Sigmoid colon (tissue), 7 donors: ENCODE measurements around the gene ZNF462. TPM values are rescaled to one million over a fixed set of nuclear protein-coding genes. Genes with fewer than 3 reads are reported as not detected.
A peak's percentile ranks its signal among the peaks of the same experiment; 100 is the strongest.

Experiments used
- DNase-seq: peaks from one replicate; pipeline ENCODE4 v3.0.0-alpha.2; 2019
- H3K27ac ChIP-seq, 4 donors: fragments of 200-600 bp; sonication (generic); one replicate each; pipeline ENCODE4 v1.5.1; 2016 to 2019; ENCODE audit warnings: mild to moderate bottlenecking in 1 of 4
- H3K27me3 ChIP-seq, 3 donors: fragments of 200-600 bp; sonication (generic); one replicate each; pipeline ENCODE4 v1.5.1; 2019; ENCODE audit warnings: mild to moderate bottlenecking in 1 of 3
- H3K36me3 ChIP-seq, 4 donors: fragments of 200-600 bp; sonication (generic); one replicate each; pipeline ENCODE4 v1.5.1; 2016 to 2019
- H3K4me1 ChIP-seq, 4 donors: fragments of 200-600 bp; sonication (generic); one replicate each; pipeline ENCODE4 v1.5.1; 2017 to 2019
- H3K4me3 ChIP-seq, 4 donors: fragments of 200-600 bp; sonication (generic); one replicate each; pipeline ENCODE4 v1.5.1; 2017 to 2019; ENCODE audit warnings: mild to moderate bottlenecking in 2 of 4, moderate library complexity in 1 of 4
- H3K9me3 ChIP-seq, 4 donors: fragments of 200-600 bp in 3 of 4; sonication (generic) in 3 of 4; one replicate each; pipeline versions ENCODE4 v1.5.1 to v1.6.1; 2013 to 2019
- EP300 ChIP-seq, 4 donors: sonication (generic); formaldehyde crosslinking; IDR thresholded peaks; one replicate each; pipeline ENCODE4 v1.6.1; 2017; ENCODE audit warnings: antibody characterized with exemption in 4 of 4
- POLR2A ChIP-seq, 2 donors: fragments of 450-650 bp; IDR thresholded peaks; one replicate each; pipeline ENCODE4 v1.6.1; 2016; ENCODE audit warnings: antibody characterized with exemption in 2 of 2, mild to moderate bottlenecking in 2 of 2, moderate library complexity in 2 of 2
- POLR2AphosphoS5 ChIP-seq, 4 donors: sonication (generic); formaldehyde crosslinking; IDR thresholded peaks; one replicate each; pipeline ENCODE4 v1.6.1; 2017; ENCODE audit warnings: antibody characterized with exemption in 4 of 4
- WGBS, 2 donors: extraction: QIAGEN DNeasy Blood & Tissue Kit; methylation state at CpG; one replicate each; pipeline ENCODE4 v1.1.7; 2013; 5-methylcytosine and 5-hydroxymethylcytosine counted together
- intact Hi-C: fragments of 100-400 bp; cut with DNase I; formaldehyde crosslinking; loops from one replicate; pipeline ENCODE4 v1.15.1; 2023
- polyA plus RNA-seq, 3 donors: library from polyadenylated mRNA; stranded (reverse); fragments of 200-250 nt; gene quantifications; one replicate each; pipeline ENCODE4 v1.2.3, GENCODE V29; 2013
- total RNA-seq, 4 donors: library from RNA; depleted of rRNA; stranded (reverse); fragments of >200 nt; gene quantifications; one replicate each; pipeline ENCODE4 v1.1.0, GENCODE V29; 2016
- TF ChIP-seq, protein P1 (sequence below), 4 experiments: fragments of 450-650 bp in 3 of 4; fragments of 200-600 bp in 1 of 4; IDR thresholded peaks; one replicate each; pipeline ENCODE4 v1.5.1; 2016 to 2019; ENCODE audit warnings: antibody characterized with exemption in 4 of 4, mild to moderate bottlenecking in 3 of 4, moderate library complexity in 2 of 4
- donor health status: healthy with polysubstance abuse.
- donor health status: Bipolar disorder and iron deficiency.
- donor health status: healthy.

ZNF462 gene
- total and polyA plus RNA-seq, 7 donors: 0.60 to 33.8 (median 21.7) TPM

- no peak for DNase-seq
- intact Hi-C loops: no loop called here
- Histone ChIP-seq H3K9me3 (no peaks in the 10 kb centered on the region), H3K36me3 (peaks cover 0 to 8% (median 0%) of the 10 kb centered on the region in 4 donors), H3K27me3 (no peaks in the 10 kb centered on the region), H3K4me3 (no peak overlapping the region), H3K27ac (peak overlapping the region in 2 of 4 donors; percentile 16 to 29), H3K4me1 (peaks cover 0 to 72% (median 53%) of the 10 kb centered on the region in 4 donors)
- TF ChIP-seq POLR2AphosphoS5 (IDR thresholded peaks at IDR 0.05) (no peak), POLR2A (IDR thresholded peaks at IDR 0.05) (no peak), EP300 (IDR thresholded peaks at IDR 0.05) (no peak)
- TF ChIP-seq, protein P1, sequence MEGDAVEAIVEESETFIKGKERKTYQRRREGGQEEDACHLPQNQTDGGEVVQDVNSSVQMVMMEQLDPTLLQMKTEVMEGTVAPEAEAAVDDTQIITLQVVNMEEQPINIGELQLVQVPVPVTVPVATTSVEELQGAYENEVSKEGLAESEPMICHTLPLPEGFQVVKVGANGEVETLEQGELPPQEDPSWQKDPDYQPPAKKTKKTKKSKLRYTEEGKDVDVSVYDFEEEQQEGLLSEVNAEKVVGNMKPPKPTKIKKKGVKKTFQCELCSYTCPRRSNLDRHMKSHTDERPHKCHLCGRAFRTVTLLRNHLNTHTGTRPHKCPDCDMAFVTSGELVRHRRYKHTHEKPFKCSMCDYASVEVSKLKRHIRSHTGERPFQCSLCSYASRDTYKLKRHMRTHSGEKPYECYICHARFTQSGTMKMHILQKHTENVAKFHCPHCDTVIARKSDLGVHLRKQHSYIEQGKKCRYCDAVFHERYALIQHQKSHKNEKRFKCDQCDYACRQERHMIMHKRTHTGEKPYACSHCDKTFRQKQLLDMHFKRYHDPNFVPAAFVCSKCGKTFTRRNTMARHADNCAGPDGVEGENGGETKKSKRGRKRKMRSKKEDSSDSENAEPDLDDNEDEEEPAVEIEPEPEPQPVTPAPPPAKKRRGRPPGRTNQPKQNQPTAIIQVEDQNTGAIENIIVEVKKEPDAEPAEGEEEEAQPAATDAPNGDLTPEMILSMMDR (IDR thresholded peaks at IDR 0.05): no peak
- 95% methylated on average over 5 of the region's 5 CpGs for WGBS, 2 donors
Observed at GRCh38 chr9:106918825-106919509, 56.0 kb downstream of the ZNF462 start.

GRCh38 chr9:106920091-106920490, 57.1 kb downstream of the ZNF462 start:
- H3K27ac ChIP-seq: peak overlapping the region; percentile 71 to 80 (median 78)

GRCh38 chr9:106920701-106921283, 57.8 kb downstream of the ZNF462 start:
- intact Hi-C loops: loop anchor here (5.0 kb wide), 1 partner anchor 58 kb away; the partner anchor contains the start of gene ZNF462
- Histone ChIP-seq H3K36me3 (peaks cover 3 to 26% (median 16%) of the 10 kb centered on the region in 4 donors), H3K4me3 (no peak overlapping the region), H3K4me1 (peaks cover 0 to 70% (median 52%) of the 10 kb centered on the region in 4 donors), H3K9me3 (no peaks in the 10 kb centered on the region), H3K27me3 (no peaks in the 10 kb centered on the region), H3K27ac (peak overlapping the region; percentile 71 to 80 (median 78))
- DNase-seq: no peak
- 12 to 56% methylated on average over 4 of the region's 4 CpGs for WGBS, 2 donors
- TF ChIP-seq POLR2A (IDR thresholded peaks at IDR 0.05): no peak
- no peak for TF ChIP-seq POLR2AphosphoS5 (IDR thresholded peaks at IDR 0.05)
- TF ChIP-seq, protein P1 (IDR thresholded peaks at IDR 0.05): no peak
- no peak for TF ChIP-seq EP300 (IDR thresholded peaks at IDR 0.05)

More at GRCh38 chr9:106920091-106920490, 57.1 kb downstream of the ZNF462 start:
- TF ChIP-seq, protein P1 (IDR thresholded peaks at IDR 0.05): no peak
- TF ChIP-seq POLR2AphosphoS5 (IDR thresholded peaks at IDR 0.05) (no peak), EP300 (IDR thresholded peaks at IDR 0.05) (no peak)
- peaks cover under 1 to 19% (median 10%) of the 10 kb centered on the region in 4 donors for H3K36me3 ChIP-seq
- no peaks in the 10 kb centered on the region for H3K27me3 ChIP-seq
- no peak for DNase-seq
- H3K4me3 ChIP-seq: no peak overlapping the region
- 82 to 85% methylated on average over 4 of the region's 4 CpGs for WGBS, 2 donors
- intact Hi-C loops: loop anchor here (5.0 kb wide), 1 partner anchor 58 kb away; the partner anchor contains the start of gene ZNF462
- no peaks in the 10 kb centered on the region for H3K9me3 ChIP-seq
- H3K4me1 ChIP-seq: peaks cover 0 to 72% (median 53%) of the 10 kb centered on the region in 4 donors

GRCh38 chr9:106921341-106921899, 58.5 kb downstream of the ZNF462 start:
- DNase-seq: no peak
- Histone ChIP-seq H3K9me3 (no peaks in the 10 kb centered on the region), H3K27me3 (no peaks in the 10 kb centered on the region), H3K27ac (peak overlapping the region; percentile 71 to 80 (median 78)), H3K4me3 (no peak overlapping the region), H3K4me1 (peaks cover 0 to 63% (median 46%) of the 10 kb centered on the region in 4 donors), H3K36me3 (peaks cover 3 to 33% (median 20%) of the 10 kb centered on the region in 4 donors)
- TF ChIP-seq POLR2AphosphoS5 (IDR thresholded peaks at IDR 0.05) (peak in 2 of 4 donors; percentile 11 to 29), POLR2A (IDR thresholded peaks at IDR 0.05) (no peak)
- WGBS, 2 donors: 10 to 37% methylated on average over 3 of the region's 3 CpGs
- intact Hi-C loops: loop anchor here (5.0 kb wide), 1 partner anchor 59 kb away; the partner anchor contains the start of gene ZNF462

- peaks cover 0 to 57% (median 40%) of the 10 kb centered on the region in 4 donors for H3K4me1 ChIP-seq
- peak overlapping the region; percentile 71 to 80 (median 78) for H3K27ac ChIP-seq
- intact Hi-C loops: loop anchor here (5.0 kb wide), 1 partner anchor 60 kb away; the partner anchor contains the start of gene ZNF462
- no peak overlapping the region for H3K4me3 ChIP-seq
- 14 to 63% methylated on average over 1 of the region's 1 CpG for WGBS, 2 donors
- H3K36me3 ChIP-seq: peaks cover 3 to 39% (median 22%) of the 10 kb centered on the region in 4 donors
- TF ChIP-seq POLR2A (IDR thresholded peaks at IDR 0.05): no peak
- TF ChIP-seq, protein P1 (IDR thresholded peaks at IDR 0.05): no peak
- TF ChIP-seq POLR2AphosphoS5 (IDR thresholded peaks at IDR 0.05): no peak
- no peaks in the 10 kb centered on the region for H3K9me3 ChIP-seq
- no peaks in the 10 kb centered on the region for H3K27me3 ChIP-seq
- DNase-seq: no peak
Observed at GRCh38 chr9:106922026-106922425, 59.1 kb downstream of the ZNF462 start.
